T-helper 1 cell (primary cell): ENCODE data around the gene ZNF366.
"Not testable (repeated sequence)": the region's sequence is repeated elsewhere in the genome, so short reads cannot be mapped to it uniquely, and the experiment has no call there.

Source experiments
- DNase-seq, 5 donors: peaks; one replicate each; pipeline ENCODE4 v3.0.0-alpha.2; 2012 to 2020

The ZNF366 gene

GRCh38 chr5:72436796-72437471 lies 70.3 kb downstream of the ZNF366 start:
- no peak for DNase-seq

- DNase-seq = no peak
Observed at GRCh38 chr5:72434781-72435437, 72.3 kb downstream of the ZNF366 start.

- DNase-seq = no peak
Observed at GRCh38 chr5:72434056-72434780, 73.0 kb downstream of the ZNF366 start.

- DNase-seq = no peak
Observed at GRCh38 chr5:72433522-72433921, 73.7 kb downstream of the ZNF366 start.

GRCh38 chr5:72428669-72429068 lies 78.5 kb downstream of the ZNF366 start:
- no peak for DNase-seq

GRCh38 chr5:72427488-72428437 lies 79.4 kb downstream of the ZNF366 start:
- no peak for DNase-seq

- DNase-seq = no peak
Observed at GRCh38 chr5:72427016-72427415, 80.2 kb downstream of the ZNF366 start.

GRCh38 chr5:72426019-72426418 lies 81.2 kb downstream of the ZNF366 start:
- DNase-seq = no peak

GRCh38 chr5:72418271-72418670 lies 88.9 kb downstream of the ZNF366 start:
- no peak for DNase-seq

- no peak for DNase-seq
Observed at GRCh38 chr5:72417333-72418062, 89.7 kb downstream of the ZNF366 start.

GRCh38 chr5:72415616-72416325 lies 91.4 kb downstream of the ZNF366 start:
- no peak for DNase-seq

- DNase-seq = no peak
Observed at GRCh38 chr5:72412283-72413055, 94.7 kb downstream of the ZNF366 start.

GRCh38 chr5:72410688-72411295 lies 96.4 kb downstream of the ZNF366 start:
- no peak for DNase-seq

- DNase-seq = no peak
Observed at GRCh38 chr5:72408603-72409002, 98.6 kb downstream of the ZNF366 start.

GRCh38 chr5:72408127-72408526 lies 99.1 kb downstream of the ZNF366 start:
- DNase-seq = no peak

- DNase-seq = no peak
Observed at GRCh38 chr5:72407541-72407940, 99.7 kb downstream of the ZNF366 start.

- no peak for DNase-seq
Observed at GRCh38 chr5:72407078-72407477, 100.1 kb downstream of the ZNF366 start.

- DNase-seq = not testable (repeated sequence)
Observed at GRCh38 chr5:72404771-72405170, 102.4 kb downstream of the ZNF366 start.

- DNase-seq = no peak
Observed at GRCh38 chr5:72402959-72403628, 104.1 kb downstream of the ZNF366 start.
